Measurements from ENCODE around the gene TGFBR3L. TPM values are rescaled to one million over a fixed set of nuclear protein-coding genes. Genes with fewer than 3 reads are reported as not detected.

TGFBR3L gene
- total RNA-seq, 1 experiment from 2014 or later = 2.9 TPM

GRCh38 chr19:7904074-7905020 is 10.3 kb upstream of the TGFBR3L start:
- DNase-seq (ENCODE audit: low read depth) = no peak

- DNase-seq (ENCODE audit: low read depth) = no peak
These were observed 9.4 kb upstream of the TGFBR3L start for GRCh38 chr19:7905268-7905667.

GRCh38 chr19:7905859-7906258 is 8.8 kb upstream of the TGFBR3L start:
- no peak for DNase-seq (ENCODE audit: low read depth)

GRCh38 chr19:7907122-7907521 is 7.5 kb upstream of the TGFBR3L start:
- DNase-seq (ENCODE audit: low read depth) = no peak

- no peak for DNase-seq (ENCODE audit: low read depth)
These were observed 7.1 kb upstream of the TGFBR3L start for GRCh38 chr19:7907544-7907943.

GRCh38 chr19:7908078-7908699 is 6.4 kb upstream of the TGFBR3L start:
- DNase-seq (ENCODE audit: low read depth) = no peak

- DNase-seq (ENCODE audit: low read depth) = no peak
These were observed 5.7 kb upstream of the TGFBR3L start for GRCh38 chr19:7908742-7909461.

GRCh38 chr19:7909471-7910067 is 5.1 kb upstream of the TGFBR3L start:
- DNase-seq (ENCODE audit: low read depth) = no peak

- no peak for DNase-seq (ENCODE audit: low read depth)
These were observed 4.1 kb upstream of the TGFBR3L start for GRCh38 chr19:7910321-7911161.

GRCh38 chr19:7911508-7912143 is 3.0 kb upstream of the TGFBR3L start:
- DNase-seq (ENCODE audit: low read depth) = no peak

GRCh38 chr19:7912144-7912696 is 2.4 kb upstream of the TGFBR3L start:
- DNase-seq (ENCODE audit: low read depth) = no peak

GRCh38 chr19:7912697-7913564 is 1.7 kb upstream of the TGFBR3L start:
- no peak for DNase-seq (ENCODE audit: low read depth)

- no peak for DNase-seq (ENCODE audit: low read depth)
These were observed 978 bp upstream of the TGFBR3L start for GRCh38 chr19:7913652-7914051.

- no peak for DNase-seq (ENCODE audit: low read depth)
These were observed 531 bp upstream of the TGFBR3L start for GRCh38 chr19:7914099-7914498.

GRCh38 chr19:7915250-7916102 is 846 bp downstream of the TGFBR3L start:
- no peak for DNase-seq (ENCODE audit: low read depth)

- DNase-seq (ENCODE audit: low read depth) = no peak
These were observed 1.7 kb downstream of the TGFBR3L start for GRCh38 chr19:7916103-7916954.

GRCh38 chr19:7916955-7917266 is 2.3 kb downstream of the TGFBR3L start:
- DNase-seq (ENCODE audit: low read depth) = no peak

Measured in M059J (cell line).